ENCODE results near the gene ZBTB37. TPM values are rescaled to one million over a fixed set of nuclear protein-coding genes. Genes with fewer than 3 reads are reported as not detected.

ZBTB37 gene
- total and polyA plus RNA-seq, 2 of the 4 experiments (the other 2 are of a cell fraction), result 1.0 to 13.1 TPM

DNA sequence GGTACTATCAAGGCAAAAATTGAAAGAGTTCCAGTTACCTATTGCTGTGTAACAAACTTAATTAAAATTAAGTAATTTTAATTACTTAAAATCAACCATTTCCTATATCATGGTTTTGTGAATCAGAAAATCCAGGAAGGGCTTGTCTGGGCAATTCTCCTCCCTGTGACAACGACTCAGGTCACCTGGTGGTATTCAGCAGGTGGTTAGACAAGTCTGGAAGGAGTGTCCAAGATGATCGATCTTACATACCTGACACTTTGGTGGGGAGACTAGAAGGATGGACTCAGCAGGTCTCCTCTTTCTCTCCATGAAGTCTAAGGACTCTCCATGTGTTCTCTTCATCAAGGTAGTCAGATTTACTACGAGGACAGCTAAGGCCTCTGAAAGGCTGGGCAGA lies 26.0 kb downstream of the ZBTB37 start:
- DNase-seq (no peak), ATAC-seq (ENCODE audit: low read depth) (no peak)
- H3K9me1 ChIP-seq (ENCODE audit: insufficient read depth, low read length), result no peaks in the 10 kb centered on the region
- TF ChIP-seq ELK1 (IDR thresholded peaks at IDR 0.05; ENCODE audit: borderline replicate concordance, low read depth, low read length) (no peak), NFE2L2 (IDR thresholded peaks at IDR 0.05; ENCODE audit: low read depth, low read length) (no peak), MAZ (IDR thresholded peaks at IDR 0.05; ENCODE audit: borderline replicate concordance, low read depth, low read length) (no peak), CTCF (conservative IDR thresholded peaks at IDR 0.05; ENCODE audit: low read depth, low read length) (no peak), CHD1 (IDR thresholded peaks at IDR 0.05; ENCODE audit: low read depth, low read length) (no peak), FOS (IDR thresholded peaks at IDR 0.05; ENCODE audit: low read depth, low read length) (no peak), RFX5 (IDR thresholded peaks at IDR 0.05; ENCODE audit: low read depth, low read length) (no peak), CEBPB (IDR thresholded peaks at IDR 0.05; ENCODE audit: low read depth, low read length) (no peak), RCOR1 (IDR thresholded peaks at IDR 0.05; ENCODE audit: insufficient replicate concordance, low read length) (no peak), SMC3 (IDR thresholded peaks at IDR 0.05; ENCODE audit: low read depth, low read length) (no peak), BHLHE40 (IDR thresholded peaks at IDR 0.05; ENCODE audit: low read depth, low read length) (no peak), POLR2A (IDR thresholded peaks at IDR 0.05; ENCODE audit: low read depth, low read length) (no peak)
- TF ChIP-seq, protein P1, sequence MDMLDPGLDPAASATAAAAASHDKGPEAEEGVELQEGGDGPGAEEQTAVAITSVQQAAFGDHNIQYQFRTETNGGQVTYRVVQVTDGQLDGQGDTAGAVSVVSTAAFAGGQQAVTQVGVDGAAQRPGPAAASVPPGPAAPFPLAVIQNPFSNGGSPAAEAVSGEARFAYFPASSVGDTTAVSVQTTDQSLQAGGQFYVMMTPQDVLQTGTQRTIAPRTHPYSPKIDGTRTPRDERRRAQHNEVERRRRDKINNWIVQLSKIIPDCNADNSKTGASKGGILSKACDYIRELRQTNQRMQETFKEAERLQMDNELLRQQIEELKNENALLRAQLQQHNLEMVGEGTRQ (IDR thresholded peaks at IDR 0.05; ENCODE audit: low read depth, low read length), result no peak
- H2BK5ac ChIP-seq (ENCODE audit: low read depth, low read length, poor library complexity, severe bottlenecking), result no peak overlapping the region
- POLR2A ChIA-PET (ENCODE audit: unreplicated experiment), result no interaction called here
- WGBS, 2 experiments (ENCODE audit: extremely low coverage in 2 of 2, insufficient read length in 1 of 2), result no CpG with 5 or more reads among the region's 3 CpGs
- H4K8ac ChIP-seq (ENCODE audit: low read depth in 2 of 2, low read length in 2 of 2), result no peak overlapping the region
- no peaks in the 10 kb centered on the region for H3K9me3 ChIP-seq (ENCODE audit: control insufficient read depth, insufficient read depth, low read length)
- no peaks in the 10 kb centered on the region for H4K20me1 ChIP-seq (ENCODE audit: insufficient read depth, low read length)
- H3K4me2 ChIP-seq (ENCODE audit: low read depth, low read length), result no peak overlapping the region
- H3K14ac ChIP-seq (replicated peaks; ENCODE audit: low read depth, low read length), result no peak overlapping the region
- H2AK9ac ChIP-seq (replicated peaks; ENCODE audit: low read depth, low read length, poor library complexity), result no peak overlapping the region
- in situ Hi-C loops (cut with MboI; ENCODE audit: low sequenced_read_pairs), result no loop called here
- H3K4me3 ChIP-seq (ENCODE audit: insufficient read depth, low read depth, low read length), result no peak overlapping the region
- peaks cover 0 to 4% of the 10 kb centered on the region in 2 experiments; a peak in 1 of 4 replicates for H3K79me1 ChIP-seq (ENCODE audit: low read depth in 1 of 2, low read length in 2 of 2)
- no peak overlapping the region for H2BK120ac ChIP-seq (ENCODE audit: low read depth, low read length)
- no peak overlapping the region for H2BK15ac ChIP-seq (ENCODE audit: low read depth, low read length)
- intact Hi-C loops (cut with micrococcal nuclease), result no loop called here
- no peak overlapping the region for H3K18ac ChIP-seq (ENCODE audit: low read depth, low read length)
- H2AK5ac ChIP-seq (ENCODE audit: low read depth, low read length), result no peak overlapping the region
- no peak overlapping the region for H3K56ac ChIP-seq (ENCODE audit: extremely low read depth, insufficient read depth, low read length)
- BruUV-seq (replicated peaks), result no TSS peak
- no peak overlapping the region for H3K27ac ChIP-seq (ENCODE audit: insufficient read depth, low read length)
- dilution Hi-C loops (cut with HindIII; ENCODE audit: low sequenced_read_pairs, unreplicated experiment), result no loop called here
- no peak overlapping the region for H2BK20ac ChIP-seq (ENCODE audit: low read depth, low read length)
- H3K4me1 ChIP-seq (ENCODE audit: control insufficient read depth, insufficient read depth, low read length), result no peaks in the 10 kb centered on the region
- H3K9ac ChIP-seq (ENCODE audit: low read depth, low read length), result no peak overlapping the region
- peaks cover 2% of the 10 kb centered on the region; the same call in 1 of the 2 replicates for H3K36me3 ChIP-seq (ENCODE audit: control insufficient read depth, insufficient read depth, low read length)
- no peaks in the 10 kb centered on the region for H3K27me3 ChIP-seq (ENCODE audit: control insufficient read depth, insufficient read depth, low read length)
- no peak overlapping the region for H2AFZ ChIP-seq (replicated peaks; ENCODE audit: low read length, poor library complexity)
- no peak overlapping the region for H3K4ac ChIP-seq (ENCODE audit: low read depth, low read length)
- no peak overlapping the region for H3K23ac ChIP-seq (ENCODE audit: low read depth, low read length)
- no peak overlapping the region for H4K5ac ChIP-seq (ENCODE audit: low read depth, low read length)
- no peak overlapping the region for H4K91ac ChIP-seq (ENCODE audit: insufficient read depth, low read depth, low read length)
- CTCF ChIA-PET, result no interaction called here

All from IMR-90 (cell line).